Esophagus muscularis mucosa (tissue), 4 donors: ENCODE results near the gene CALCB. TPM values are rescaled to one million over a fixed set of nuclear protein-coding genes. Genes with fewer than 3 reads are reported as not detected.
"Not testable (repeated sequence)": the region's sequence is repeated elsewhere in the genome, so short reads cannot be mapped to it uniquely, and the experiment has no call there.

Source experiments
- DNase-seq: peaks from one replicate; pipeline ENCODE4 v3.0.0-alpha.2; 2017; ENCODE audit errors: extremely low spot score
- H3K27ac ChIP-seq, 4 donors: fragments of 200-600 bp; sonication (generic); replicated peaks in 1 of 4; 1 replicate in 3 of 4; 2 replicates in 1 of 4; pipeline ENCODE4 v1.5.1; 2016 to 2019; ENCODE audit warnings: mild to moderate bottlenecking in 1 of 4
- H3K27me3 ChIP-seq, 4 donors: fragments of 200-600 bp; sonication (generic); one replicate each; pipeline versions ENCODE4 v1.5.1 to v1.6.0; 2016 to 2019
- H3K36me3 ChIP-seq, 4 donors: fragments of 200-600 bp; sonication (generic); one replicate each; pipeline ENCODE4 v1.5.1; 2016 to 2019
- H3K4me1 ChIP-seq, 4 donors: fragments of 200-600 bp; sonication (generic); one replicate each; pipeline ENCODE4 v1.5.1; 2016 to 2019
- H3K4me3 ChIP-seq, 4 donors: fragments of 200-600 bp; sonication (generic); 1 replicate in 2 of 4; 2 replicates in 2 of 4; pipeline ENCODE4 v1.5.1; 2016 to 2019; ENCODE audit warnings: mild to moderate bottlenecking in 4 of 4, moderate library complexity in 1 of 4
- H3K9me3 ChIP-seq, 4 donors: fragments of 200-600 bp; sonication (generic); 1 replicate in 3 of 4; 2 replicates in 1 of 4; pipeline ENCODE4 v1.5.1; 2016 to 2019
- CTCF ChIP-seq, 3 experiments: fragments of 200-600 bp in 2 of 3; fragments of 450-650 bp in 1 of 3; sonication (generic) in 2 of 3; IDR thresholded peaks; one replicate each; pipeline ENCODE4 v1.5.1; 2017 to 2019; ENCODE audit warnings: antibody characterized with exemption in 3 of 3, mild to moderate bottlenecking in 2 of 3, moderate library complexity in 1 of 3
- EP300 ChIP-seq: sonication (generic); formaldehyde crosslinking; IDR thresholded peaks from one replicate; pipeline ENCODE4 v1.6.1; 2017; ENCODE audit warnings: antibody characterized with exemption
- POLR2A ChIP-seq: fragments of 450-650 bp; IDR thresholded peaks from one replicate; pipeline ENCODE4 v1.6.1; 2017; ENCODE audit warnings: antibody characterized with exemption, moderate library complexity, mild to moderate bottlenecking, low read depth
- POLR2AphosphoS5 ChIP-seq, 2 donors: sonication (generic); formaldehyde crosslinking; IDR thresholded peaks; one replicate each; pipeline ENCODE4 v1.6.1; 2017; ENCODE audit warnings: antibody characterized with exemption in 2 of 2
- WGBS: methylation state at CpG from one replicate; pipeline ENCODE4 v1.1.5; 2018; 5-methylcytosine and 5-hydroxymethylcytosine counted together
- intact Hi-C: fragments of 100-400 bp; cut with DNase I; formaldehyde crosslinking; loops from one replicate; pipeline ENCODE4 v1.15.1; 2023
- total RNA-seq, 4 donors: library from RNA; depleted of rRNA; stranded (reverse); fragments of >200 nt; gene quantifications; one replicate each; pipeline versions ENCODE4 v1.1.0 to v1.2.1, GENCODE V29; 2016

The CALCB gene
- total RNA-seq, 4 donors from 2014 or later, result not detected

- Histone ChIP-seq H3K9me3 (no peaks in the 10 kb centered on the region), H3K27me3 (peaks cover 0 to 10% (median 0%) of the 10 kb centered on the region in 4 donors), H3K27ac (no peak overlapping the region), H3K36me3 (no peaks in the 10 kb centered on the region), H3K4me3 (no peak overlapping the region), H3K4me1 (no peaks in the 10 kb centered on the region)
- 60% methylated on average over 5 of the region's 5 CpGs for WGBS
- TF ChIP-seq EP300 (no peak), POLR2AphosphoS5 (IDR thresholded peaks at IDR 0.05) (no peak), CTCF (IDR thresholded peaks at IDR 0.05) (no peak), POLR2A (no peak)
- no peak for DNase-seq
- intact Hi-C loops, result no loop called here
These were observed 38.6 kb upstream of the CALCB start for GRCh38 chr11:15034687-15035267.

GRCh38 chr11:15035283-15035682 lies 38.1 kb upstream of the CALCB start:
- no peaks in the 10 kb centered on the region for H3K9me3 ChIP-seq
- TF ChIP-seq POLR2AphosphoS5 (IDR thresholded peaks at IDR 0.05), result no peak
- no peak for TF ChIP-seq CTCF (IDR thresholded peaks at IDR 0.05)
- TF ChIP-seq POLR2A, result no peak
- no peak for TF ChIP-seq EP300
- WGBS, result 52% methylated on average over 3 of the region's 12 CpGs
- intact Hi-C loops, result no loop called here
- peaks cover 0 to 10% (median 0%) of the 10 kb centered on the region in 4 donors for H3K27me3 ChIP-seq
- no peak overlapping the region for H3K4me3 ChIP-seq
- DNase-seq, result no peak
- no peaks in the 10 kb centered on the region for H3K4me1 ChIP-seq
- no peak overlapping the region for H3K27ac ChIP-seq
- H3K36me3 ChIP-seq, result no peaks in the 10 kb centered on the region

- Histone ChIP-seq H3K27ac (no peak overlapping the region), H3K36me3 (no peaks in the 10 kb centered on the region), H3K4me3 (no peak overlapping the region), H3K4me1 (no peaks in the 10 kb centered on the region), H3K27me3 (peaks cover 0 to 10% (median 0%) of the 10 kb centered on the region in 4 donors), H3K9me3 (no peaks in the 10 kb centered on the region)
- intact Hi-C loops, result no loop called here
- no peak for TF ChIP-seq POLR2A
- no peak for TF ChIP-seq POLR2AphosphoS5 (IDR thresholded peaks at IDR 0.05)
- no peak for DNase-seq
- WGBS, result 93% methylated on average over 2 of the region's 2 CpGs
These were observed 34.4 kb upstream of the CALCB start for GRCh38 chr11:15038963-15039362.

GRCh38 chr11:15045209-15045608 lies 28.2 kb upstream of the CALCB start:
- no peaks in the 10 kb centered on the region for H3K4me1 ChIP-seq
- H3K27ac ChIP-seq, result no peak overlapping the region
- H3K4me3 ChIP-seq, result no peak overlapping the region
- H3K36me3 ChIP-seq, result no peaks in the 10 kb centered on the region
- no peaks in the 10 kb centered on the region for H3K9me3 ChIP-seq
- H3K27me3 ChIP-seq, result no peaks in the 10 kb centered on the region
- TF ChIP-seq CTCF (IDR thresholded peaks at IDR 0.05) (no peak), POLR2A (no peak), POLR2AphosphoS5 (IDR thresholded peaks at IDR 0.05) (no peak), EP300 (no peak)
- intact Hi-C loops, result no loop called here
- no peak for DNase-seq

GRCh38 chr11:15045891-15046290 lies 27.5 kb upstream of the CALCB start:
- Histone ChIP-seq H3K27ac (no peak overlapping the region), H3K9me3 (no peaks in the 10 kb centered on the region), H3K36me3 (no peaks in the 10 kb centered on the region), H3K4me3 (no peak overlapping the region), H3K4me1 (no peaks in the 10 kb centered on the region), H3K27me3 (no peaks in the 10 kb centered on the region)
- no peak for DNase-seq
- intact Hi-C loops, result no loop called here
- TF ChIP-seq CTCF (IDR thresholded peaks at IDR 0.05), result no peak
- no peak for TF ChIP-seq EP300
- 79% methylated on average over 2 of the region's 2 CpGs for WGBS

- H3K4me3 ChIP-seq, H3K36me3 ChIP-seq, DNase-seq, H3K27ac ChIP-seq, H3K27me3 ChIP-seq, H3K4me1 ChIP-seq, intact Hi-C loops, H3K9me3 ChIP-seq: not testable (repeated sequence)
- 96% methylated on average over 3 of the region's 3 CpGs for WGBS
These were observed 26.7 kb upstream of the CALCB start for GRCh38 chr11:15046673-15047072.
